Activated CD8-positive, alpha-beta memory T cell treated with anti-CD3 and anti-CD28 coated beads, Interleukin-2, amount 50 U/mL, for 24 hours (primary cell): ENCODE results near the gene ZNF8.
"Not testable (repeated sequence)": the region's sequence is repeated elsewhere in the genome, so short reads cannot be mapped to it uniquely, and the experiment has no call there.

Experiments
- DNase-seq: peaks from one replicate; pipeline ENCODE4 v3.0.0-alpha.2; 2020; ENCODE audit errors: extremely low read depth

ZNF8 gene

DNA sequence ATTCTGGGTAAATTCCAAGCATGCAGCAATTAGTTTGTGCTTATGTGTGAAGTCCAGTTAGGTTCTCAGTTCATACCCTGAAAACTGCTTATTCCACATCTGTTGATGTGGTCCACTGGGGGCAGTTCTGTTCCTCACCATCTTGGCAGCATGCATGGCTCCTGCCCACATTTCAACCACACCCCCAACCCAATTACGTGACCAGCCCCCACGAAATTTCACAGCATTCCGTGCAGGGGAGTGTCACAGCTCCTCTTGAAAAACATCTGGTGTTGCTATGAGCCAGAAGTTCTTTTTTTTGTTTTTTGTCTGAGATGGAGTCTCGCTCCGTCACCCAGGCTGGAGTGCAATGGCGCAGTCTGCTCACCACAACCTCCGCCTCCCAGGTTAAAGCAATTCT is 17.3 kb downstream of the ZNF8 start:
- DNase-seq = no peak

DNA sequence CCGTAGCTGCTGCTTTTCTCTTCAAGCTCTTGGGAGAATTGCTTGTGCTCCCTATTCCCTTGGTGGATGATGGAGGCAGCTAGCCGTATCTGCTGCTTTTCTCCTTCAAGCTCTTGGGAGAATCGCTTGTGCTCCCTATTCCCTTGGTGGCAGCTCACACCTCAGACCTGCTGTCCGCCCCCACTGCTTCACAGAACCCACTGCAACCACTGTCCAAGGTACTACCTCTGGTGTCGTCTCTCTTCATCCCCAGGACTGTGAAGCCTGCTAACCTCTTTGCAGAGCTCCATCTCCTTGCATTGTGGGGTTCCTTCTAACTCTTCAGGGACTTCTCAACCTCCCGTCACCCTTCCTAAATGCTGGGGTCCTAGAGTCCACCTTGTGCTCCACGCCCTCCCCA is 21.9 kb downstream of the ZNF8 start:
- no peak for DNase-seq

DNA sequence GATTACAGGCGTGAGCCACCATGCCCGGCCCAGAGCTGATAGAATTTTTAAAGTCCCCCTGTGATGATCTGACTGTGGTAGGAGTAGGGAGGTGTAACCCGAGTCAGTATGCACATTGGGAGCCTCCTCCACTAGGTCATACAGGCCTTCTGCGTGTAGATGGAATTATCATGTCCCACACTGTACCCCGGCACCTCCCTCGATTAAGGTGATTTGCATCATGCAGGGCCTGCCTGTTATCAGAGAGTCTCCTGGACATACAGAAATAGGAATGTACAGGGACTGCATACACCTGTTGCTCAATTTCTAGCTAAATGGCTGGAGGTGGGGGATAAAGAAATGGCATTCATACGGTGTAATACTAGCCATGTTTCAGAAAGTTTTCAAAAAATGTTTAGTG is 25.5 kb downstream of the ZNF8 start:
- no peak for DNase-seq

DNA sequence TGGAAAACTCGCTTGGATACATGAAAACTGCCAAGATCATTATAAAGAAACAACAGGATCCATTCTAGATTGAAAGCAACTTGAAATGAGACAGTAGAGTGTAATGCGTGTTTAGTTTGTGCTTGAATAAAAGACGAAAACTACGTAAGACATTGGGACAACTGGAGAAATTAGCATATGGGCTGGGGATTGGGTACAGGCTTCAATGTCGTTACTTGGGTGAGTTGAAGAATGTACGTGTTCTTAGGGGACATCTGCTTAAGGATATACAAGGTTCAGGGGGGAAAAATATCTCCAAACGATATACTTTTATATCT is 26.0 kb downstream of the ZNF8 start:
- no peak for DNase-seq

DNA sequence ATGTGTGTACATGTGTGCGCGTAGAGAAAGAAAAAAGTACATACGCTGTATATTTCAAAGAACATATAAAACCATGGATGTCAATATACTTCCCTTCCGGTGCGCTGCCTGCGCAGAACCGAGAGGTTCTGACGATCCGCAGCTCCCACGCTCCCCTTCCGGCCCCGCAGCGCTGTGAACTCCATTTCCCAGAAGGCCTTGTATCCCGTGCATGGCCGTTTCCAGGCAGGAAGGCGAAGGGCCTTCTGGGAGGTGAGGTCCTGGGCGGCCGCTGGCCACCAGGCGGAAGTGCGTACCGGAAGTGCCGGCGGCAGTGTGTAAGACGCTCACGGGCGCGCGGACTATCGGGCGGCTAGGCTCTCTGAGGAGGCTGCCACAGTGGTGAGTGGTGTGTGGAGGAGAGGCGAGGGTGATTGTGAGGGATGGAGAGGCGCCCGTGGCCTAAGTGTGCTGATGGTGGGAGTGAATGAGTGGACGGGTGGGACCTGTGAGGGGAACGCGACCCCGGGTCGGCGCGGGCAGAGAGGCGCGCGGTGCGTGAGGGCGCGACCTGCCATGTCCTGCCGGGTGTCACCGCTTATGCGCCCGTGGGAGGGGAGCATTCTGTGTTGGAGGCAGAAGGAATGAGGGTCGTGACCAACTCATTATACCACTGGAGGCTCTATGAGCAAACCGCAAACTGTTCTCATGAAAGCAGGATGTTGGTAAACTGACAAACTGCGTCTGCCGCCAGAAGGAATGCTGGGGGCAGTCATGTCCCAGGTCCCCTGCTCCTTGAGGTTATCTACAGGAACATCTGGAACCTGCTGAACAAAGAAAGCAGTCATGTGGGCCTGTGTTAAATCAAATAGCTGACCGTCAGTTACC is 26.5 kb downstream of the ZNF8 start, which contains the start of gene ERVK3-1:
ERVK3-1 (plus strand) TSS at position 313 of the 867 bp plus-strand sequence. CDS start 6,792 bp downstream, outside the sequence.
- peak; percentile 83 for DNase-seq

DNA sequence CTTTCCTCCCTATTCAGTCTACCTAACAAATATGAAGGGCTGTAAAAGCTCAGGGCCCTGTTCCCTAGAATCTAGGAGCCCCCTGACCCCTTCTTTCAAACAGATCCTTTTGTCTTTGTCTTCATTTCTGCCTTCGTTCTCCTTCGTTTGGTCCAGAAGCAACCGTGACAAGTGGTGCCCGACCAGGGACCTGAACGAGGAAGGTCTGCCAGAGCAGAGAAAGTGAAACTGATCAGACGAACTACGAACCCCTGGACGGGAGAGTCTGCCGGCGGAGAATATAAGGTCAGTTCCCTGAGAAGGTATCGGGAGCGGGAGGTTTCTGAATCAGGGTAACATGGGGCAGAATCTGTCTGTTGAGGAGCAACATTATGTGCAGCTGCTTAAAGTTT is 27.2 kb downstream of the ZNF8 start:
- DNase-seq = no peak

DNA sequence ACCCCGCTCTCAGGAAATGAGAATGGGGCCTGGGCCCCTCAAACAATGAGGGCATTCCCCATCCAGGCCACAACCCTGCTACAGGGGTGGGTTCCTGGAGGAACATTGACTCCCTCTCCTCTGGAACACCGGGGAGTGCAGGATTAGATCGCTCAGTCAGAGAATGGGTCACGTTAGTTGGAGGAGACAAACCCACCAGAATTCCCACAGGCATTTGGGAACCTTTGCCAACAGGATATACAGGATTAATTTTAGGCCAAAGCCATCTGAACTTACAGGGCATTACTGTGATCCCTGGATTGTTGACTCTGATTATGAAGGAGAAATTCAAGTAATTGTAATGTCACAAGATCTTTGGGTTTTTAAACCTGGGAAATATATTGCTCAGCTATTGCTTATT is 29.0 kb downstream of the ZNF8 start:
- no peak for DNase-seq

DNA sequence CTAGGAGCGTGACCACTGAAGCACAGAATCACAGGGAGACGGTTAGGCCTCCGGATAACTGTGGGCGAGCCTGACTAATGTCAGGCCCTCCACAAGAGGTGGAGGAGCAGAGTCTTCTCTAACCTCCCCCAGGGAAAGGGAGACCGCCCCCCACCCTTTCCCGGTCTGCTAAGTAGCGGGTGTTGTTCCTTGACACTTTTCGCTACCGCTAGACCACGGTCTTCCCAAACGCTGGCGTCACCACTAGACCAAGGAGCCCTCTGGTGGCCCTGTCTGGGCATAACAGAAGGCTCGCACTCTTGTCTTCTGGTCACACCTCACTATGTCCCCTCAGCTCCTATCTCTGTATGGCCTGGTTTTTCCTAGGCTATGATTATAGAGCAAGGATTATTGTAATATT is 31.9 kb downstream of the ZNF8 start:
- not testable (repeated sequence) for DNase-seq

DNA sequence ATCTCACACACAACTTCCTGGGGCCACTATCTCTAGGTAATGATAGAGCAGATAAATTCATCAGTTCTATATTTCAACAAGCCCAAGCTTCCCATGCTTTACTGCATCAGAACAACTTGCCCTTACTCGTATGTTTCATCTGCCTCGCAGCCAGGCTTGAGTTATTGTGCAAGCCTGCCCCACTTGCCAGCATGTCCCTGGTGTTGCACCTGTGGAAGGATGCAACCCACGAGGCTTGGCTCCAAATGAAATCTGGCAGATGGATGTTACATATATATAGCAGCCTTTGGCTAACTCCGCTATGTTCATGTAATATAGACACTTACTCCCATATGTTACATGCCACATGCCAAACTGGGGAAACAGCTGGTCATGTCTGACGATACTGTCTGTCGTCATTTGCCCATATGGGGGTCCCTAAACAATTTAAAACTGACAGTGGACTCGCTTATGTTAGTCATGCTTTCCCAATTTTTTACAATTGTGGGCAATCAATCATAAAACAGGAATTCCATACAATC is 32.6 kb downstream of the ZNF8 start:
- no peak for DNase-seq

DNA sequence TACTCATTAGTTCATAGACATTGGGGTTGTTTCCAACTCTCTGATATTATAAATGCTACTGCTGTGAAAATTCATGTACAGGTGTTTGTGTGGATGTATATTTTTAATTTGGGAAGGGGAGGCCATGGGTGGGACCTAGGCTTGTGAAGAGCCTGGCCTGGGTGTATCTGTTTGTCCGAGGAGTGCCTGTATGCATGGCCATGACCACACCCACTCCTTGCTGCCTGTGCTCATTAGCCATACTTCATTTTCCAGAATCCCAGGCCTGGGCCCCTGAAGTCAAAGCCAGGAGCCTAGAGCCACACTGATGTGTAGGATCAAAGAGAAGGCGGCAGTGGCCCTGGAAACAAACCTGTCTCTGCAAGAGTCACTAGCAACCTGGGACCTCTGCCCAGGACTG is 36.8 kb downstream of the ZNF8 start:
- no peak for DNase-seq

DNA sequence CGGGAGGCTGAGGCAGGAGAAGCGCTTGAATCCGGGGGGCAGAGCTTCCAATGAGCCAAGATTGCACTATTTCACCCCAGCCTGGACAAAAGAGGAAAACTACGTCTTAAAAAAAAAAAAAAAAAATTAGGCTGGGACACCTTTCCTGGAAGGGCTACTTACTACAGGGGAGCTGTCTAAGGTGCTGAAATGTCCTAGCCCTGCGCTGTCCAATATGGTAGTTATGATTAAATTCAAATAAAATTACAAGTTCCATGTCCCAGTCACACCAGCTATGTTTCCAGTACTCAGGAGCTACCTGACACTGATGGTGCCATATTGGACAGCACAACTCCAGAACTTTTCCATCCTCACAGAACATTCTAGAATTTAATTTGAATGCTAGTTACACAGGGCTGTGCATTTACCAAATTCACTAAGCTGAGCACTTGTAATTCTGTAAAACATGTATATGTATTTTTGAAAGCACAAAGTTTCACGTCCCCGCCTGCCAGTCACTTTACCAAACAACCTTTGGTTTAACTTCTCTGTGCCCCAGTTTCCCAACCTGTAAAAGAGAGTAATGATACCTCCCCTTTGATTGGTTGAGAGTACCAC is 38.8 kb downstream of the ZNF8 start:
- DNase-seq = no peak

DNA sequence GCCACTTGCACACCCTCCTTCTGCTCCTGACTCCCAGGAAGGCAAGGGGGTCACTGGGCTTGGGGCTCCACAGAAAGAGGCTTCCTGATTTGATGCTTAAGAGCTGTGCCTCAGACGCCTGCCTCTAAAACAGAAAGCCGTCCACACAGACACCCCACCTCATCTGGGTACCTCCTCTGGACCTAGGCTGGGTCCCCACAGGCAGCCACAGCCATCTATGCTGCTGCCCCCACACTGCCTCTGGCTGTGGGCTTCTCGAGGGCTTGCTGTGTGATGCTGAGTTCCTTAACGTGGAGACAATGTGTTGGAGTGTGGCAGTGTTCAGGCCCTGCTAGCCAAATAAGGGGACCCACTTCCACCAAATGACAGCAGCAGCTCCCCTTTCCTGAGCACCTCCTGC is 39.5 kb downstream of the ZNF8 start:
- DNase-seq = no peak

DNA sequence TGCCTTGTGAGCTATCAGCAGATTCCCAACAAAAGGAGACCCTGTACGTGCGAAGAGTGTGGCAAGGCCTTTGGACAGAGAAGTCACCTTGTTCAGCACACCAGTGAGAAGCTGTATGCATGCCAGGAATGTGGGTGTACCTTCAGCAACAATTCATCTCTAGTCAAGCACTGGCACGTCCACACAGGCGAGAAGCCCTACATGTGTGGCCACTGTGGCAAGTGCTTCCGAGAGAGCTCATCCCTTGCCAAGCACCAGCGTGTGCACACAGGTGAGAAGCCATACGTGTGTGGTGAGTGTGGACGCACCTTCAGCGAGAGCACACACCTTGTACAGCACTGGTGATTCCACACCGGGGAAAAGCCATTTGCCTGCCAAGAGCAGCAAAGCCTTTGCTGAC is 40.5 kb downstream of the ZNF8 start:
- no peak for DNase-seq

DNA sequence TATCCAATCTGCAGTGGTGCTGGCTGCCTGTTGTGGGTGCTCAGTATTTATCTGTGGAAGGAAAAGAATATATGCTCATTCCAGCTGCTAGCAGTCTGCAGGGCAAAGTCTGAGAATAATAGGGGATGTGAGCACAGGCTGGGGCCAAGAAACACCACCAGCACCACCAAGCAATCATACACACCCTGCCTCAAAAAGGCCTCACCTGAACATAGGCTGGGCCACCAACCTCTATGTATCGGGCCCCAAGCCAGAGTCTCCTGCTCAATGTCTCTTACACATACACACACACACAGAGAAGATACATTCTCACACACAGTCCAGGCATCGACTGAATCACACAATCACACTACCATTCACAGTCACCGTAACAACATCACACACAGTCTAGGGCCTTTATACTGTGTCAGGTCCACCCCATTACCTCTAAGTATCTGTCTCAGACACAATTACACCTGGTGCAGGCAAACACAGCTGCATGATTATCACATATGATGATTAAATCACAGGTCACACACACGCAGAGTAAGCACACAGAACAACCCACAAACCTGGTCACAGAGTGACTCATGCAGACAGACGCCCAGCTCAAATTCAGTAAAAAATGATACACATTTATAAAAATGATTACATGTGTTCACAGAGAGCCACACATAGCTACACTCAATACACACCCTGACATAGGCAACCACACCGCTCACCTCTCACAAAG is 46.7 kb downstream of the ZNF8 start:
- DNase-seq = no peak

DNA sequence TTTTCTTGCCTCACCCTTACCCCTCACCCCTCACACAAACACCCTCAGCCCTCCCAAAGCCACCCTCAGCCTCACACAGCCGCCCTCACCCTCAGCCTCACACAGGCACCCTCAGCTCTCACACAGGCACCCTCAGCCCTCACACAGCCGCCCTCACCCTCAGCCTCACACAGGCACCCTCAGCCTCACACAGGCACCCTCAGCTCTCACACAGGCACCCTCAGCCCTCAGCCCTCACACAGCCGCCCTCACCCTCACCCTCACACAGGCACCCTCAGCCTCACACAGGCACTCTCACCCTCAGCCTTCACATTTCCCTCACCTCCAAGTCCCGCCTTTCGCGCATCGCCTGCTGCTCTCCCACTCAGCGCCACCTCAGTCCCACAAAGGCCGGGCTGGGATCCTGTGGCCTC is 47.8 kb downstream of the ZNF8 start:
- DNase-seq = no peak

DNA sequence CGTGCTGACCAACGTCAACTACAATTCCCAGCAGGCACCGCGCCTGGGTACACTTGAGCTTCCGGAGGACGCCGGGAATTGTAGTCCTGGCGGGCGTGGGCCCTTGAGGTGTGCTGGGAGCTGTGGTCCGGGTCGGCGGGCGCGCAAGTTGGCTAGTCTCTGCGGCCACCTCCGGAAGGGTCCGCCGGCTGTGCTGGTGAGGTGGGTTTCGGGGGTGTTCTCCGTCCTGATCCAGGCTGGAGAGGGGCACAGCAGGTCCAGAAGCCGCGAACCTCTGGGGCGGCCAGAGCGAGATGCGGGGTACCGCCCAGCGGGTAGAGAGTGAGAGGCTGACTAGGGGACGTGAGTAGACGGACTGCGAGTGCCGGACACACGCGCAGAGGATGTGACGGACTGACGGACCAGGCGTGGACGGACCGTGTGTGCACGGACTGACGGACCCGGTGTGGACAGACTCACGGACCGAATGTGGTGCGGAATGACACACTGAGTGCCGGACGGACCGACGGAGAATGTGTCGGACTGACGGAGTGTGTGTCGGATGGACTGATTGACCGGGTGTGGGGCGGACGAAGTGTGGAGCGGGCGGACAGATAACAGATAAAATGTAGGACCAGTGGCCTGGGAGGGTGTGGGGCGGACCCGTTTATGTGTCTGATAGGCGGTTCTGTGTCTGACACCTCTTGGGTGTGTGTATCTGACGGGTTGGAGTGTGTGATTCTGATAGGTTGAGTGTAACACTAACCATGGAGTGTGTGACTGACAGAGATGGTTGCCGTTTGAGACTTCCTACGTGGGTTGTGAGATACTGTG is 48.4 kb downstream of the ZNF8 start, which contains the start of gene ZSCAN22:
ZSCAN22 (plus strand) TSS at position 81 of the 813 bp plus-strand sequence. CDS start 7,809 bp downstream, outside the sequence.
- DNase-seq = peak; percentile 75

DNA sequence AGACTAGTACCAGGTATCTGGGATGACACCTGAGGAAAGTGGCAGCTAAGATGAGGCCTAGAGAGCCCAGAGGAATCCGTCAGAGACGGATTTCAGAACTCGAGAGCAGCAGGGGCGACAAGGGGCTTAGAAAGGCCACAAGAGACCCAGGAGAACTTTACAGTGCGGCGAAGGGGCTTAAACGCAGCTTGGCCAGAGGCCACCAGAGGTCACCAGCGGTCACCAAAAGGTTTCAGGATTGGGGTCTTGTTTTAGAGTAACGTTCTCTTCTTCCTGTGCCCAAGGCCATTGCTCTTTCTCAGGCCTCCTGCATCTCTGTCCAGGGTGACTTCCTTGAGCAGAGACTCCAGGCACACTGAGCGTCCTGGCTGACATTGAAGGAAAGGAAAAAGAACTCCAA is 50.2 kb downstream of the ZNF8 start:
- no peak for DNase-seq

DNA sequence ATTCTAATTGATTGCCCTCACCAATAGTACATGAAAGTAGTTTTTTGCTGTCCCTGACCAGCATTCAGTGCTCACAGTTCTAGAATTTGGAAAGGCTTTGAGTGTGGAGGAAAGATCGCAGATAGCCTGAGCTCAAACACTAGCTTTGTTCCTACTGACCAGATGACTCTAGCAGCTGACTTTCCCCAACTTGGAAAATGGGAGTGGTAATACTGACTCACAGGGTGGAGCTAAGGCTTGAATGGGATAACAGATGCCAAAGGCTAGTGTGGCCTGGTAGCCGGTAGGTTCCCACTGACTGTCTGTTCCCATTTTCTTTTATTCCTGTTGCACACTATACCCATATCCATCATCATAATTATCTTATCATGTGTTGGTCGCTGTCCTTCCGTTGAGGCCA is 51.7 kb downstream of the ZNF8 start:
- no peak for DNase-seq

DNA sequence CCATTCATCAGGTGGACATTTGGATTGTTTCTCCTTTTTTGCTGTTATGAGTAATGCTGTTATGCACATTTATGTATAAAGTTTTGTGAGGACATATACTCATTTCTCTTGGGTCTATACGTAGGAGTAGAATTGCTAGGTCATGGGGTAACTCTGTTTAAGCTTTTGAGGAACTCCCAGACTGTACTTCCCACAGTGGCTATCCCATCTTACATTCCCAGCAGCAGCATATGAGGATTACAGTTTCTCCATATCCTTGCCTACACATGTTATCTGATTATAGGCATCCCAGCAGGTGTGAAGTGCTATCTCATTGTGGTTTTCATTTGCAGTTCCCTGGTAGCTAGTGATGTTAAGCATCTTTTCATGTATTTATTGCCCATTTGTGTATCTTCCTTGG is 53.9 kb downstream of the ZNF8 start:
- no peak for DNase-seq

DNA sequence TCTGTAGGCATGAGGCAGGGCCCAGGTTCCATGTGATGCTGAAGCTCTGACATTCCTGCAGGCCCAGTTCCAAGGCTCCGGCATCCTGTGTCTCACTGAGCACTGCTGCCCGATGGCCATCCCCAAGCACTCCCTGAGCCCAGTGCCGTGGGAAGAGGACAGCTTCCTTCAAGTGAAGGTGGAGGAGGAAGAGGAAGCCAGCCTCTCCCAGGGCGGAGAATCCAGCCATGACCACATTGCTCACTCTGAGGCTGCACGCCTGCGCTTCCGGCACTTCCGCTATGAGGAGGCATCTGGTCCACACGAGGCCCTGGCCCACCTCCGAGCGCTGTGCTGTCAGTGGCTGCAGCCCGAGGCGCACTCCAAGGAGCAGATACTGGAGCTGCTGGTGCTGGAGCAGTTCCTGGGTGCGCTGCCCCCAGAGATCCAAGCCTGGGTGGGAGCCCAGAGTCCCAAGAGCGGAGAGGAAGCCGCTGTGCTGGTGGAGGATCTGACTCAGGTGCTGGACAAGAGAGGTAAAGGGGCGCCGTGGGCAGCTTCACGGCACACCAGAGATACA is 56.0 kb downstream of the ZNF8 start:
- DNase-seq = no peak

DNA sequence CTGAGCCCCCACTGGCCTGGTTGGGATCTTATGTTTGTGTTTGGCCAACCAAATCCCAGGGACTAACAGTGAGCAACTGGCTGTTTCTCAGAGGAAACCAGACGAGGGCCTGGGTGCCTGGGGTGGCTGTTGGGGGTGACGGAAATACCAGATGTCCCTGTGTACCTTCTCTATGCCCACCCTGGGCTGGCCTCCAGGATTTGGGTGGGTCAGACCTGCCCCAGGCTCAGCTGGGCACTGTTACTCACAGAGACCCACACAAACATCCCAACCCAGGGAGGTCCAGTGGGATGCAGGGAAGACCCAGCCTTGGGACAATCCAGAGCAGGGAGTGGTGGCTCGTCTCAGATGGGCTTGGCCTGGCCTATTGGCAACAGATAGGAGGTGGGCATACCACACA is 56.9 kb downstream of the ZNF8 start:
- DNase-seq = no peak
